Stomach (tissue), 9 donors: Measurements from ENCODE around the gene RASIP1. TPM values are rescaled to one million over a fixed set of nuclear protein-coding genes. Genes with fewer than 3 reads are reported as not detected.

Experiments
- DNase-seq, 2 donors: peaks; one replicate each; pipeline versions ENCODE4 v3.0.0 to v3.0.0-alpha.2; 2013 to 2019
- H3K27ac ChIP-seq, 5 donors: fragments of 200-600 bp in 4 of 5; sonication (generic) in 4 of 5; one replicate each; pipeline ENCODE4 v1.5.1; 2013 to 2019; ENCODE audit warnings: mild to moderate bottlenecking in 1 of 5, moderate library complexity in 1 of 5
- H3K27me3 ChIP-seq, 3 donors: fragments of 200-600 bp; sonication (generic); one replicate each; pipeline ENCODE4 v1.5.1; 2017 to 2019; ENCODE audit warnings: mixed run types in 1 of 3
- H3K36me3 ChIP-seq, 4 donors: fragments of 200-600 bp; sonication (generic); 1 replicate in 3 of 4; 2 replicates in 1 of 4; pipeline ENCODE4 v1.5.1; 2016 to 2019
- H3K4me1 ChIP-seq, 4 donors: fragments of 200-600 bp; sonication (generic); one replicate each; pipeline ENCODE4 v1.5.1; 2016 to 2019
- H3K4me3 ChIP-seq, 4 donors: fragments of 200-600 bp; sonication (generic) in 3 of 4; one replicate each; pipeline ENCODE4 v1.5.1; 2016 to 2019; ENCODE audit warnings: mild to moderate bottlenecking in 1 of 4
- H3K9me3 ChIP-seq, 4 donors: fragments of 200-600 bp; sonication (generic); one replicate each; pipeline ENCODE4 v1.5.1; 2016 to 2019
- EP300 ChIP-seq: sonication (generic); formaldehyde crosslinking; IDR thresholded peaks from one replicate; pipeline ENCODE4 v1.6.1; 2017; ENCODE audit warnings: antibody characterized with exemption
- POLR2A ChIP-seq, 4 donors: fragments of 450-650 bp; IDR thresholded peaks; one replicate each; pipeline ENCODE4 v1.6.1; 2016; ENCODE audit warnings: antibody characterized with exemption in 4 of 4, control low read depth in 2 of 4, mild to moderate bottlenecking in 1 of 4, moderate library complexity in 1 of 4
- POLR2AphosphoS5 ChIP-seq, 3 donors: sonication (generic); formaldehyde crosslinking; IDR thresholded peaks; one replicate each; pipeline ENCODE4 v1.6.1; 2016; ENCODE audit warnings: antibody characterized with exemption in 3 of 3
- WGBS, 5 donors: extraction: QIAGEN DNeasy Blood & Tissue Kit in 3 of 5; methylation state at CpG; one replicate each; pipeline versions ENCODE4 v1.1.5 to v1.1.7; 2013 to 2018; 5-methylcytosine and 5-hydroxymethylcytosine counted together
- intact Hi-C: fragments of 100-400 bp; cut with DNase I; formaldehyde crosslinking; loops from one replicate; pipeline ENCODE4 v1.15.1; 2023; ENCODE audit warnings: low total_unique reads
- polyA plus RNA-seq, 3 donors: library from polyadenylated mRNA; stranded (reverse); fragments of 200-250 nt; gene quantifications; one replicate each; pipeline ENCODE4 v1.2.3, GENCODE V29; 2013
- total RNA-seq, 5 donors: library from RNA; depleted of rRNA; stranded (reverse); fragments of >200 nt; gene quantifications; one replicate each; pipeline versions ENCODE4 v1.1.0 to v1.2.3, GENCODE V29; 2014 to 2016
- TF ChIP-seq, protein P1 (sequence below), 7 experiments: fragments of 450-650 bp in 4 of 7; fragments of 200-600 bp in 3 of 7; sonication (generic) in 3 of 7; IDR thresholded peaks; one replicate each; pipeline ENCODE4 v1.5.1; 2016 to 2019; ENCODE audit warnings: antibody characterized with exemption in 7 of 7, control low read depth in 2 of 7, mild to moderate bottlenecking in 1 of 7
- donor health status: healthy with polysubstance abuse.
- donor health status: Bipolar disorder and iron deficiency.
- donor health status: healthy.

RASIP1 gene
- total and polyA plus RNA-seq, 8 donors: 4.7 to 44.9 (median 10.2) TPM

GRCh38 chr19:48672994-48673393 is 67.4 kb downstream of the RASIP1 start, which contains the start of gene NTN5:
Gene NTN5, minus strand, starts transcription at chr19:48673017. Its CDS starts 2,031 bp downstream, at chr19:48670986.
- no peak within 1 kb of the TSS for H3K4me3 ChIP-seq
- H3K4me1 ChIP-seq: peaks cover 10 to 15% (median 14%) of the 10 kb centered on the region in 4 donors
- intact Hi-C loops: no loop called here

DNA sequence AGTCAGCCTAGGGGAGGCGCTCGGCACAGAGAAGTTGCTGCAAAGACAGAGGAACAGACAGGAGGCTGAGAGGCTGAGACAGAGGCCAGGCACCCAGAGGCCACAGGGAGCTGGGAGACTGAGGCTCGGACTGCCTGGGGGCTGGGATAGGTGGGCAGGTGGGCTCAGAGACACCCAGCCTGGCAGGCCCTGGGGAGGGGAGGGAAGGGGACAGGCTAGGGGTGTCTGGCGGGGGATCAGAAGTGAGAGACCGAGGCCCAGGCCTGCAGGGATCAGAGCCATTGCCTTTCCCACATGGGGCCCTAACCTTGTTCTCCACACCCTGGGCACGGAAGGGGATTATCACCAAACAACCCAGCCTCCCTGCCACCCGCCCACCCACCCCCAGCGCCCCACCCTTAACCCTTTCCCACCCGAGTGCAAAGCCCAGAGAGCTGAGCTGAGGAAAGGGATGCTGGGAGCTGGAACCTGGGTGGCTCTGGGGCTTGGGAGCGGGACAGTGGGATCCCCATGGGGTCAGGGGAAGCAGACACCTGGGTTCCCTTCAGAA is 68.9 kb downstream of the RASIP1 start:
- Histone ChIP-seq H3K27me3 (no peaks in the 10 kb centered on the region), H3K27ac (no peak overlapping the region), H3K9me3 (no peaks in the 10 kb centered on the region), H3K4me3 (no peak overlapping the region), H3K4me1 (peaks cover 10 to 15% (median 13%) of the 10 kb centered on the region in 4 donors), H3K36me3 (no peaks in the 10 kb centered on the region)
- 71 to 80% (median 78%) methylated on average over 10 of the region's 10 CpGs for WGBS, 5 donors
- TF ChIP-seq POLR2A (IDR thresholded peaks at IDR 0.05) (no peak), POLR2AphosphoS5 (IDR thresholded peaks at IDR 0.05) (no peak), EP300 (no peak)
- TF ChIP-seq, protein P1, sequence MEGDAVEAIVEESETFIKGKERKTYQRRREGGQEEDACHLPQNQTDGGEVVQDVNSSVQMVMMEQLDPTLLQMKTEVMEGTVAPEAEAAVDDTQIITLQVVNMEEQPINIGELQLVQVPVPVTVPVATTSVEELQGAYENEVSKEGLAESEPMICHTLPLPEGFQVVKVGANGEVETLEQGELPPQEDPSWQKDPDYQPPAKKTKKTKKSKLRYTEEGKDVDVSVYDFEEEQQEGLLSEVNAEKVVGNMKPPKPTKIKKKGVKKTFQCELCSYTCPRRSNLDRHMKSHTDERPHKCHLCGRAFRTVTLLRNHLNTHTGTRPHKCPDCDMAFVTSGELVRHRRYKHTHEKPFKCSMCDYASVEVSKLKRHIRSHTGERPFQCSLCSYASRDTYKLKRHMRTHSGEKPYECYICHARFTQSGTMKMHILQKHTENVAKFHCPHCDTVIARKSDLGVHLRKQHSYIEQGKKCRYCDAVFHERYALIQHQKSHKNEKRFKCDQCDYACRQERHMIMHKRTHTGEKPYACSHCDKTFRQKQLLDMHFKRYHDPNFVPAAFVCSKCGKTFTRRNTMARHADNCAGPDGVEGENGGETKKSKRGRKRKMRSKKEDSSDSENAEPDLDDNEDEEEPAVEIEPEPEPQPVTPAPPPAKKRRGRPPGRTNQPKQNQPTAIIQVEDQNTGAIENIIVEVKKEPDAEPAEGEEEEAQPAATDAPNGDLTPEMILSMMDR (IDR thresholded peaks at IDR 0.05): no peak
- DNase-seq: no peak
- intact Hi-C loops: no loop called here

More at GRCh38 chr19:48672994-48673393, 67.4 kb downstream of the RASIP1 start, which contains the start of gene NTN5:
- no peak for DNase-seq
- H3K9me3 ChIP-seq: no peaks in the 10 kb centered on the region
- no peaks in the 10 kb centered on the region for H3K27me3 ChIP-seq
- TF ChIP-seq POLR2AphosphoS5 (IDR thresholded peaks at IDR 0.05) (no peak), POLR2A (IDR thresholded peaks at IDR 0.05) (no peak), EP300 (no peak)
- TF ChIP-seq, protein P1 (IDR thresholded peaks at IDR 0.05): no peak
- no peak within 1 kb of the TSS for H3K27ac ChIP-seq
- WGBS, 5 donors: 78 to 91% (median 85%) methylated on average over 11 to 25 of the region's 25 CpGs
- H3K36me3 ChIP-seq: no peaks in the 10 kb centered on the region

- no peak overlapping the region for H3K27ac ChIP-seq
- H3K4me1 ChIP-seq: peaks cover 10 to 11% (median 10%) of the 10 kb centered on the region in 4 donors
- WGBS, 5 donors: 78 to 88% (median 84%) methylated on average over 13 to 21 of the region's 21 CpGs
- H3K4me3 ChIP-seq: no peak overlapping the region
- no peaks in the 10 kb centered on the region for H3K9me3 ChIP-seq
- DNase-seq: no peak
- no peaks in the 10 kb centered on the region for H3K27me3 ChIP-seq
- no peak for TF ChIP-seq POLR2A (IDR thresholded peaks at IDR 0.05)
- TF ChIP-seq, protein P1 (IDR thresholded peaks at IDR 0.05): no peak
- no peak for TF ChIP-seq EP300
- TF ChIP-seq POLR2AphosphoS5 (IDR thresholded peaks at IDR 0.05): no peak
- intact Hi-C loops: no loop called here
- no peaks in the 10 kb centered on the region for H3K36me3 ChIP-seq
Observed at GRCh38 chr19:48670699-48671445, 69.5 kb downstream of the RASIP1 start.

Other genes with a start within 250 kb of the RASIP1 start
- gene LMTK3, start 228.8 kb downstream of the RASIP1 start, total RNA-seq: 10 to 100 TPM in 1 of 5 donors, 1 to 10 TPM in 1, under 1 TPM in 2, not detected in 1; 0.45 to 23.5 (median 1.1) TPM
- gene LMTK3, start 228.8 kb downstream of the RASIP1 start, polyA plus RNA-seq: 1 to 10 TPM; 1.1 to 3.5 (median 2.8) TPM
- gene SULT2B1, start 188.4 kb downstream of the RASIP1 start, total RNA-seq: 1 to 10 TPM in 2 of 5 donors, not detected in 3; 2.6 to 3.1 TPM
- 10 to 100 TPM in 1 of 3 donors, 1 to 10 TPM in 2; 2.0 to 46.8 (median 5.0) TPM for gene SULT2B1, start 188.4 kb downstream of the RASIP1 start, polyA plus RNA-seq
- not detected for gene SPACA4, start 133.9 kb downstream of the RASIP1 start, total RNA-seq
- gene SPACA4, start 133.9 kb downstream of the RASIP1 start, polyA plus RNA-seq: not detected
- gene FAM83E, start 125.5 kb downstream of the RASIP1 start, total RNA-seq: 100 to 1,000 TPM in 2 of 5 donors, 10 to 100 TPM in 3; 17.5 to 275 (median 56.0) TPM
- gene FAM83E, start 125.5 kb downstream of the RASIP1 start, polyA plus RNA-seq: 10 to 100 TPM; 13.3 to 62.5 (median 15.4) TPM
- 1,000 to 10,000 TPM; 1,272 to 3,316 (median 1,768) TPM for gene RPL18, start 121.4 kb downstream of the RASIP1 start, total RNA-seq
- 1,000 to 10,000 TPM; 2,771 to 3,739 (median 3,620) TPM for gene RPL18, start 121.4 kb downstream of the RASIP1 start, polyA plus RNA-seq
- 100 to 1,000 TPM in 1 of 5 donors, 10 to 100 TPM in 4; 10.6 to 156 (median 19.2) TPM for gene SPHK2, start 121.1 kb downstream of the RASIP1 start, total RNA-seq
- gene SPHK2, start 121.1 kb downstream of the RASIP1 start, polyA plus RNA-seq: 10 to 100 TPM in 2 of 3 donors, 1 to 10 TPM in 1; 9.4 to 20.5 (median 19.9) TPM
- gene DBP, start 103.2 kb downstream of the RASIP1 start, total RNA-seq: 10 to 100 TPM in 1 of 5 donors, 1 to 10 TPM in 3, not detected in 1; 7.2 to 21.7 (median 9.7) TPM
- gene DBP, start 103.2 kb downstream of the RASIP1 start, polyA plus RNA-seq: 10 to 100 TPM in 1 of 3 donors, 1 to 10 TPM in 2; 4.2 to 29.0 (median 9.2) TPM
- 10 to 100 TPM in 2 of 5 donors, 1 to 10 TPM in 2, not detected in 1; 1.8 to 33.0 (median 18.1) TPM for gene CA11, start 94.4 kb downstream of the RASIP1 start, total RNA-seq
- gene CA11, start 94.4 kb downstream of the RASIP1 start, polyA plus RNA-seq: 10 to 100 TPM; 15.7 to 17.7 (median 15.8) TPM
- not detected for gene NTN5, start 67.6 kb downstream of the RASIP1 start, total RNA-seq
- gene NTN5, start 67.6 kb downstream of the RASIP1 start, polyA plus RNA-seq: 1 to 10 TPM in 1 of 3 donors, not detected in 2; 1.3 TPM
- 10 to 100 TPM; 23.2 to 42.0 (median 33.2) TPM for gene FUT2, start 44.6 kb downstream of the RASIP1 start, total RNA-seq
- 10 to 100 TPM; 22.7 to 76.8 (median 25.8) TPM for gene FUT2, start 44.6 kb downstream of the RASIP1 start, polyA plus RNA-seq
- gene MAMSTR, start 20.9 kb downstream of the RASIP1 start, total RNA-seq: 1 to 10 TPM in 1 of 5 donors, under 1 TPM in 1, not detected in 3; 0.55 to 3.6 TPM
- gene MAMSTR, start 20.9 kb downstream of the RASIP1 start, polyA plus RNA-seq: 1 to 10 TPM in 2 of 3 donors, under 1 TPM in 1; 0.46 to 1.5 (median 1.5) TPM
- gene IZUMO1, start 6.3 kb upstream of the RASIP1 start, total RNA-seq: 10 to 100 TPM in 2 of 5 donors, under 1 TPM in 1, not detected in 2; 0.73 to 14.3 (median 10.7) TPM
- 1 to 10 TPM in 1 of 3 donors, under 1 TPM in 1, not detected in 1; 0.62 to 4.0 TPM for gene IZUMO1, start 6.3 kb upstream of the RASIP1 start, polyA plus RNA-seq
- gene FUT1, start 12.0 kb upstream of the RASIP1 start, total RNA-seq: 10 to 100 TPM in 2 of 5 donors, 1 to 10 TPM in 2, not detected in 1; 7.0 to 54.5 (median 11.1) TPM
- 1 to 10 TPM; 7.2 to 7.5 (median 7.2) TPM for gene FUT1, start 12.0 kb upstream of the RASIP1 start, polyA plus RNA-seq
- gene FGF21, start 14.9 kb upstream of the RASIP1 start, total RNA-seq: not detected
- not detected for gene FGF21, start 14.9 kb upstream of the RASIP1 start, polyA plus RNA-seq
- 100 to 1,000 TPM in 1 of 5 donors, 10 to 100 TPM in 4; 22.0 to 320 (median 23.9) TPM for gene BCAT2, start 70.4 kb upstream of the RASIP1 start, total RNA-seq
- 10 to 100 TPM; 65.8 to 74.5 (median 68.5) TPM for gene BCAT2, start 70.4 kb upstream of the RASIP1 start, polyA plus RNA-seq
- 10 to 100 TPM in 2 of 5 donors, 1 to 10 TPM in 2, not detected in 1; 2.8 to 41.4 (median 17.3) TPM for gene HSD17B14, start 95.9 kb upstream of the RASIP1 start, total RNA-seq
- gene HSD17B14, start 95.9 kb upstream of the RASIP1 start, polyA plus RNA-seq: 1 to 10 TPM; 5.4 to 9.8 (median 9.4) TPM
- gene PLEKHA4, start 128.0 kb upstream of the RASIP1 start, total RNA-seq: 10 to 100 TPM in 2 of 5 donors, 1 to 10 TPM in 3; 1.7 to 35.6 (median 4.8) TPM
- gene PLEKHA4, start 128.0 kb upstream of the RASIP1 start, polyA plus RNA-seq: 10 to 100 TPM; 30.1 to 85.0 (median 75.3) TPM
- 100 to 1,000 TPM in 1 of 5 donors, 10 to 100 TPM in 4; 14.6 to 107 (median 35.1) TPM for gene PPP1R15A, start 131.8 kb upstream of the RASIP1 start, total RNA-seq
- gene PPP1R15A, start 131.8 kb upstream of the RASIP1 start, polyA plus RNA-seq: 10 to 100 TPM; 34.6 to 59.8 (median 37.1) TPM
- 1 to 10 TPM in 2 of 5 donors, not detected in 3; 1.2 to 1.3 TPM for gene TULP2, start 158.1 kb upstream of the RASIP1 start, total RNA-seq
- gene TULP2, start 158.1 kb upstream of the RASIP1 start, polyA plus RNA-seq: not detected
- 100 to 1,000 TPM; 117 to 503 (median 135) TPM for gene NUCB1, start 159.7 kb upstream of the RASIP1 start, total RNA-seq
- 100 to 1,000 TPM in 1 of 3 donors, 10 to 100 TPM in 2; 68.9 to 118 (median 91.5) TPM for gene NUCB1, start 159.7 kb upstream of the RASIP1 start, polyA plus RNA-seq
- gene DHDH, start 193.1 kb upstream of the RASIP1 start, total RNA-seq: under 1 TPM in 1 of 5 donors, not detected in 4; 0.89 TPM
- 1 to 10 TPM in 1 of 3 donors, under 1 TPM in 1, not detected in 1; 0.93 to 1.2 TPM for gene DHDH, start 193.1 kb upstream of the RASIP1 start, polyA plus RNA-seq
- 100 to 1,000 TPM in 1 of 5 donors, 10 to 100 TPM in 4; 12.1 to 121 (median 20.2) TPM for gene BAX, start 214.3 kb upstream of the RASIP1 start, total RNA-seq
- 10 to 100 TPM; 61.6 to 85.3 (median 77.6) TPM for gene BAX, start 214.3 kb upstream of the RASIP1 start, polyA plus RNA-seq
- gene FTL, start 224.7 kb upstream of the RASIP1 start, total RNA-seq: 1,000 to 10,000 TPM; 1,292 to 4,272 (median 3,457) TPM
- gene FTL, start 224.7 kb upstream of the RASIP1 start, polyA plus RNA-seq: 1,000 to 10,000 TPM; 3,915 to 8,824 (median 7,571) TPM